GM19324 (cell line): ENCODE measurements around the gene MEIKIN.
A peak's percentile ranks its signal among the peaks of the same experiment; 100 is the strongest.

Experiments
- ATAC-seq: cut with Tn5 transposase; IDR thresholded peaks from one replicate; pipeline ENCODE4 v1.9.1; 2021; ENCODE audit warnings: mild to moderate bottlenecking, moderate library complexity; ENCODE audit not compliant: unreplicated experiment, low FRiP score

MEIKIN gene

DNA sequence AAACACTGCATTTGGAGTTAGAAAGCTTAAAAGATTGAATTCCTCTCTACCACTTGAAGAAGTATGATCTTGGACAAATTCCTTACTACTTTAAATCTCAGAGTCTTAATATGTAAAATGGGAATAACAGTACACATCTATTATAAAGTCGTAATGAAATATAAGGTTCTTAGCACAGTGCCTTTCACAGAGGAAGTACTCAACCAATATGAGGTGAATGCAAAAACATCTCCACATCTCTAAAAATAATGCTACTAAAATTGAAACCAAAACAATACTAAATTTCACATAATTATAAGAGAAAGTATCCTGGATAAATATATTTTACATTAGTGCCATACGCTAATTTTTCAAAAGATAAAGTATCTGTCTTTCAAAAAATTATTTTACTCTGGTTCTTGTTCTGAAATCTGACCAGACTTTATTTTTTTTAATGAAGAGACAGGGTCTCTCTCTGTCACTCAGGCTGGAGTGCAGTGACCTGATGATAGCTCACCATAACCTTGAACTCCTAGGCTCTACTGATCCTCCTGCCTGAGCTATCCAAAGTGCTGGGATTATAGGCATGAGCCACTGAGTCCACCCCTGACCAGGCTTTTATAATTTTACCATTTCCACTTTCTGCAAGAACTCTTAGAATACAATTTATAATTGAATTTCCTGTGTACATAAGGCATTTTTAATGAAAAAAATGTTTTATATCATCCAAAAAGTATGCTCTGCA, 127.3 kb downstream of the MEIKIN start:
- ATAC-seq: no peak

DNA sequence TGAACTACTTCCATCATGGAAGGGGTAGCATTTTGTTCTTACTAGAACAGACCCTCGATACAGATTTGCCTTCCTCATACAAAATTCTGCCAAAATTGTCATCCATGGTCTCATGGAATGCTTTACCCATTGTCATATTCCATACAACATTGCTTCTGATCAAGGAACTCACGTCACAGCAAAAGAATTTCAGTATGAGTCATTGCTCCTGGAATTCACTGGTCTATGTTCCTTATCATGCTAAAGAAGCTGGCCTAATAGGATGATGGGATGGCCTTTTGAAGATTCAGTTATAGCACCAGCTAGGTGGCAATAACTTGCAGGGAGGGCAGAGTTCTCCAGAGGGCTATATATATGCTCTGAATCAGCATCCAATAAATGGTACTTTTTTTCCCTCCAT, 130.5 kb downstream of the MEIKIN start:
- no peak for ATAC-seq

DNA sequence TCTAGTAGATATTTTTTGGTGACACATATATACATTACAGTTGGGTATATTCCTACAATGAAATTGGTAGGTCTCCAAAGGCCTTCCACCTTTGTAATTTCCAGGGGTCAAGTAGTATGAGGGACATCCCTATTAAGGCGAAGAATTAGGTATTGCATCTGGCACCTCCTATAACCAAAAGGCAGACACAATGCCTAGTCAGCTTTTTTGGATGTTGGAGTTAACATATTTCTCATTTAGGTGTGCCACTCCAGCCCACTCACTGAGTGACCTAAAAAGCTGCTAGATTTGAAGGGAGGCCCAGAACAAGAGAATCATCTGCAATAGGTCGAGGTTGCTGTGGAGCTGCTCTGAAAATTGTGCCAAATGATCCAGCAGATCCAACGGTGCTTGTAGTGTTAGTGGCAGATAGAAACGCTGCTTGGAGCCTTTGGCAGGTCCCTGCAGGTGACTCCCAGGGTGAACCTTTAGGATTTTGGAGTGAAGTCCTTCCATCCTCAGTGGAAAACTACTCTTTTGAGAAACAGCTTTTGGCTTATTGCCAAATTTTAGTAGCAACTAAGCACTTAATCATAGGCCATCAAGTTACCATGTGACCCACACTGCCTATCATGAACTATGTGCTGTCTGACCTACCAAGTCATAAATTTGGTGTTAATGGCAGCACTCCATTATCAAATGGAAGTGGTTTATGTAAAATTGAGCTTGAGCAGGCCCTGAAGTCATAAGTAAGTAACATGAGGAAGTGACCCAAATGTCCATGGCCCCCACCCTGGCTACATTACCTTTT, 132.9 kb downstream of the MEIKIN start:
- no peak for ATAC-seq

DNA sequence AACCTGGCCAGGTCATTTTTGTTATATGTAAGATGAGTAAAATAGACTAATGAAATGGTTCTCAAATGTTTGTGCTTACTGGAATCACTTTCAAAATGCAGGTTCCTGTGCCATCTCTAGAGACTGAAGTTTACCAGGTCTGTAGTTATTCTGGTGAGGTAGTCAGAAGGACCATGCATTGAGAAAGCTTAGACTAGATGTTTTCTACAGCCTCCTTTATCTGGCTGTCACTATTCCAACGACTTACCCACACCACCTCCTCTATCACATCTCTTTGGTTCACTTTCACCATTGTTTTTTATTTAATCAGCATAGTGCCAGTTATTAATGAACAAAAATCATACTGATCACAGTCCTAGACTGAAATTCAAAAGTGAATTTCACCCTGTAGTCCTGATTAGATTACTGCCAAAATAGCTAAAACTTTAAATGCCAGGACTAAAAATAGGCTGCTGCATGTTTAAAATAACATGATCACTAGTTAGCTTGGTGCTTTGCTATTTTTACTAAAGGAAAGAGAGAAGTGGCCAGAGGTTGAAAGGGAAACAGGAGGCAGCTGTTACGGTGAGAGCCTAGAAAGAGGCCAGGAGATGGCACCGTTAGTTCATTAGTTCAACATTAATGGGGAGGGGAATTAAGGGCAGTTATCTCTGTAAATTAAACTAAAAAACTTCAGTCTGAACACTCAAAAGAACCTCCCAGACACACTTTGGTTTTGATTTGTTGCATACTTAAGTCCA, 134.8 kb downstream of the MEIKIN start:
- no peak for ATAC-seq

DNA sequence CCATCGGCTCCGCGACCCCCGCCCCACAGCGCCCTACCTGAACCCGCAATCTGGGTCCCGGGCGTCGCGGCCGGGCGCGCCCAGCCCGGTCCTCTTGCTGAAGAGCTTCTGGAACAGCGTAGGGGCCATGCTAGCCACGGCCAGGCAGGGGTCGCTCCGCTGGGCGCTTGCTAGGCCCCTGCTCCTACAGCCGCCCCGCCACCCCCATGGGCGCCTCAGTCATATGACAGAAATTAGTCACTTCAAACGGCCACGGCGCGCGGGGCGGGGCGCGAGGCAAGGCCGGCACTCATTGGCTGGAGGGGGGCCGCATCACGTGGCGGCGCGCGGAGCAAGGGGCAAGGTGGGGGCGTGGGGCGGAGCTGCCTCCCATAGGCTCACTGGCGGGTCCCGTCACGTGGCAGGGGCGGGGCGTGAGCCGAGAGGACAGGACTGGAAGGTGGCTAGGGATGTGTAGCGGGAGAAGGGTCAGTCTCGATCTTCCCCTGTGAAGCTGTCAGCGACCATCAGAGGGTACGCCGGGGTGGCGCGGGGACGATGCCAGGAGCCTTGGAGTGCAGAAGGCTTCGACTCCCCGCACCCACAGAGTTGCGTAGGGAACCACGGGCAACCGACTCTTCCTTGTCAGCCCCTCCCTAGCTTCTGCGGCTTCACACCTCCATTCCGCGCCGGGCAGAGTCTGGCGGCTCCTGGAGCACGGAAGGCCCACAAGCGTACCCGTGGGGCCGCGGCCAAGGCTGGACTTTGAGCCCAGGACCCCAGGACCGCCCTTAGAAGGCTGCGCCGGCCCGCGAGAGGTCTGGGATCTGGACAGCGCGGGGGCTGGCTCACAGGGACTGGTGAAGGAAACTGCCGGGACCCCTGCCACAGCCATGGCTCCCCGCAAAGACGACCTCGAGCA, 148.4 kb downstream of the MEIKIN start, which contains the start of gene FNIP1:
Gene FNIP1, minus strand, starts transcription at position 225 of the 901 bp plus-strand sequence. Its CDS starts 96 bp downstream, at position 129.
- peak; percentile 98 for ATAC-seq

DNA sequence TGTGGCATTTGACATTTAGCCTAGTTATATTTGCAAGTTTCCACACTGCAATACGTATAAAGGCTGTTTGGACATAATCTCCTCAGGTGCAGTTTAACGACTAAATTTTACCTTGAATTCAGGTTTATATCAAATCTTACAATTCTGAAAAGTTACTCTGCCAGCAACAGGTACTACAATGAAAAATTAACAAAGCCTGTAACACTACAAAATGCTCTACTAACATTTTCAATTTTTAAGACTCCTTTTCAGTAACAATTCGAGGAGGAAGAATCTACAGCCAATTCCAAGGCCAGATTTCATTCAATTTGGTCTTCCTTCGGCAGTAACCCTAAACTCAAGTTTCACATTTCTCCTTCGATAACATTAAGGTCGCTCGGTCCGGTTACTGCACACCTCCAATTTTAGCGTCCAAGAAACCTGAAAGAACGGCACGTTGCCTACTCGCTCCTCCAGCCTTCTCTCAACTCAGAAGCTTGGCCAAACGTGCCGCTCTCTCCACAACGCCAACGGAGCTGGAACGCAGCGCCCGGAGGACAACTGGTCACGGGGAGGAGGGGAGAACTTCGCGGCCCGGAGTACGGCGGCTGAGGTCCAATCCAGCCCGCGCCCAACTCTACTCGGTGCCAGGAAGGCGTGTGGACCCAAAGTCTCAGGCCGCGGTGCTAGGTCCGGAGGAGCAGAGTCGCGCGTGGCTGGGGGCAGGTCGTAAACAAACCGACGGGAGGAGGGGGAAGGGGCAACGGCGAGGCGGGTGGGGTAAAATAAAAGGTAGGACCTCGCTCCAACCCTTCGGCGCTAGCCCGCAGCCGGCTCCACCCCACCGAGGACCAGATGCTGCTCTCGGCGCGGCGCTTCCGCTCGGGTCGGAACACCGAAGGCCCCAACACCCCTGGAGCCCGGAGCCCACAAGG, 149.3 kb downstream of the MEIKIN start:
- peak; percentile 17 for ATAC-seq

DNA sequence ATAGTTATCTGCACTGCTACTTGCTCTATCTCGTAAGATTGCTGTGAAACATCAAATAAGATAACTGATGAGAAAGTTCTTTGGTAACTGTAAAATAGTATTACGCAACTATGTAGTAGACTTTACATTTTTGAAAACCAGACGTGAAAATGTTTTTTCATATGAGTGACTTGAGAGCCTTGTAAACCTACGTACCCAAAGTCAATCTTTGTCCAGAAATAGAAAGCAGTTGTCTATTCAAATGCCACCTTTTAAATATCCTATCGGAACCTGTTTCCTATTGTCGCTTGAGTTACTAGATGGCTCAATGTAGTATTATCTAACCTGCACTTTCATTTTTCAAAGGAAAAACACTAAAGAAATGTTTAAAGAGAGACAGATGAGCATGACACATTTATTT, 150.2 kb downstream of the MEIKIN start:
- no peak for ATAC-seq

DNA sequence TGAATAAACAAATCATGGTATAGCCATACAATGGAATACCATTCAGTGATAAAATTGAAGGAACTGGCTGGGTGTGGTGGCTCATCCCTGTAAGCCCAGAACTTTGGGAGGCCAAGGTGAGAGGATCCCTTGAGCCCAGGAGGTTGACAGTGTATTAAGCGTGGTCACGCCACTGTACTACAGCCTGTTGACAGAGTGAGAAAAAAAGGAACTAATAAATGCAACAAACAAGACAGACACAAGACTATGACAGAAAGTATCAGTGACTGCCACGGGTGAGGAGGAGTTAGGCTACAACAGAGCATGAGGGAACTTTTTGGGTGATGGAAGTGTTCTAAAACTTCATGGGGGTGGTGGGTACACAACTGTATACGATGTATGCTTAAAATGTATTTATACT, 150.9 kb downstream of the MEIKIN start:
- ATAC-seq: no peak

DNA sequence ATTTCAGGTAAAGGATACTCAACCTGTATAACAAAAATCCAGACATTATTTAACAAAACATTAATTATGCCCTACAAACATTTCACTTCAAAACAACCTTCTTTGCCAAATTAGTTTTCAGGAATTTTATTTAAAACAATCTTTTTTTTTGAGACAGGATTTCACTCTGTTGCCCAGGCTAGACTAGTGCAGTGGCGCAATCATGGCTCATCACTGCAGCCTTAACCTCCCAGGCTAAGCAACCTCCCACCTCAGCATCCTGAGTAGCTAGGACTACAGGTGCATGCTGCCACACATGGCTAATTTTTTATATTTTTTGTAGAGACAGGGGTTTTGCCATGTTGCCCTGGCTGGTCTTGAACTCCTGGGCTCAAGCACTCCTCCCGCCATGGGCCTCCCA, 152.6 kb downstream of the MEIKIN start:
- no peak for ATAC-seq

DNA sequence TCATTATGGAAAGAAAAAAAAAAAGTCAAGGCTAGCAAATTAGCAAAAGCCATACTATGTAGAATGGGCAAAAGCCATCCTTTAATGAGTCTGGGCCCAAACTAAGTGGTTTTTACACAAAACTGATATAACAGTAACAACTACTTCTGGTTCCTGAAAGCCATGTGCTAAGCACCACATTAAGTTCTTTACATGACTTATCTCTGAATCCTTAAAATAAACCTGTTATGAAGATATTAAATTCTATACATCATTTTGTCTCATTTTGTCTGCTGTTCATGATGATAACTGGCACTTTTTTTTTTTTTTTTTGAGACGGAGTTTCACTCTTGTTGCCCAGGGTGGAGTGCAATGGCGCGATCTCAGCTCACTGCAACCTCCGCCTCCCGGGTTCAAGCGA, 153.6 kb downstream of the MEIKIN start:
- ATAC-seq: no peak

DNA sequence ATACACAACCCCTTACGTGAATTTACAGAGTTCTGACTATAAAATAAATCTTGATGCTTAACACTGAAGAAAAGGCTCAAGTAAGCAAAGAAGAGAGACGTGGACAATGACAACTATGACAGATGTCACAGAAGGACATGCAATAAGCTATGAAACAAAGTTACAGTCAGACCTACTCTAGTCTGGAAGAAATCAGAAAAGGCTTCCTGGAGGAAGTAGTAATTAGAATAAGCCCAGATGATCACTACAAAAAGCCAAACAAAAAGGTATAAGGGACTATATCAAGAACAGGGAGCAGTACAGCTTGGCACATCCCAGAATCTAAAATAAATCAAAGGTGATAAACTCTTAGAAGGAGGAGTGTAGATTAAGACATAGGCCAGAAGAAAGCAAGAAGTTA, 154.9 kb downstream of the MEIKIN start:
- no peak for ATAC-seq

DNA sequence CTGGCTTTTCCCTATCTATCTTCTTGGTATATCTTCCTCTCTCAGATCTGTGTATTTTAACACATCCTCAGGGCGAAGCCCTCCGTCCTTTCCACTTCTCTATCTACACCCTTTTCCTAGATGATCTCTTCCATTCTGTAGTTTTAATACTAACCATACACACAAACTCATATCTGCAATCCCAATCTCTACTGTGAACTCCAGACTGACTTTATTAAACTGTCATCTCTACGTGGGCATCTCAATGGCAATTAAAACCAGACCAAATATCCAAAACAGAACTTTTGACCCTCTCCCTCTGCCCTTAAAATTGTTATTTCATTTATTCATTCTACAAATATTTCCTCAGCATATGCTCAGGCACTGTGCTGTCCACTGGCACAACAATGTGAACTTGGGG, 155.7 kb downstream of the MEIKIN start:
- ATAC-seq: no peak

DNA sequence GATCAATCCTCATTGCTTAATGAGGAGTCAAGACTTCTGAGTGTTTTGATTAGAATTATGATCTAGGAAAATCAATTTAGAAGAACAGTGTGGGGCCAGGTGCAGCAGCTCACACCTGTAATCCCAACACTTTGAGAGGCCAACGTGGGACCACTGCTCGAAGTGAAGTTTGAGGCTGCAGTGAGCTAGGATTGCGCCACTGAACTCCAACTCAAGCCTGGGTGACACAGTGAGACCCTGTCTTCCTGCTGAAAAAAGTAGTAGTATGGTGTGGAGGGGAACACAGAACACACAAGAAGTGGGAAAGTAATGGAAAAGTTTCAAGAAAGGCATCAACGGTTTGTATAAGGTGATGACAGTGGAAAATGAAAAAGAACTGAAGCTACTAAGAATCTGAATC, 157.7 kb downstream of the MEIKIN start:
- ATAC-seq: no peak

DNA sequence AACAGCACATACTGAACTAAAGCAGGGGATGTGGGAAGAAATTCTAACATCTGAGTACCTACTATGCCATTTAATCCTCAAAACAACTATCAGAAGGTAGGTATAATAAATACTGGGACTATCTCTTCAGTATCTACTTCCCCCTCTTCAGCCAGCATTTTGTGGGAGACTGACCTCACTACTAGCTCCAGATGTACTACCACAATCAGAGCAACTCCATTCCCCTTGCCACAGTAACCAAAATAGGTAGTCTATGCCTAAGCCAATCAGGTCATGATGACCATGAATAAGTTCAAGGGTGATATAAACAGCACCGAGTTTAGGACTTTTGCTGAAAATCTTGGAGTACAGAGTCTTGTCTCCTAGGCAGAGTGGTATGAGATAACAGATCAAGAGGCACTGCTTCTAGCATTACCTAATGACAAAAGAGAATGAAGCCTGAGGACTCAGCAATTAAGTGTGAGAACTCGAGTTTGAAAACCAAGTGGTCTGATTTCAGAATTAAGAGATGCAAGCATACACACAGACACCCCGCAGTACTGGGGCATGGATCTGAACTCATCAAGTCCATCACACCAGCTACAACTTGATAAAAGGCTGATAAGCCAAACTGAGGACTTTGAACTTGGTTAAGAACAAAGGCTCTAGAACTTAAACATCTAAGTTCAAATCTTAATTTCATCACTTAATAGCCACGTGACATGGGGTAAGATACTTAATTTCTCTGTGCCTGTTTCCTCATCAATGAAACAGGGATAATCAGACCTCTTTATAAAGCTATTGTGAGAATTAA, 158.4 kb downstream of the MEIKIN start:
- ATAC-seq: no peak

DNA sequence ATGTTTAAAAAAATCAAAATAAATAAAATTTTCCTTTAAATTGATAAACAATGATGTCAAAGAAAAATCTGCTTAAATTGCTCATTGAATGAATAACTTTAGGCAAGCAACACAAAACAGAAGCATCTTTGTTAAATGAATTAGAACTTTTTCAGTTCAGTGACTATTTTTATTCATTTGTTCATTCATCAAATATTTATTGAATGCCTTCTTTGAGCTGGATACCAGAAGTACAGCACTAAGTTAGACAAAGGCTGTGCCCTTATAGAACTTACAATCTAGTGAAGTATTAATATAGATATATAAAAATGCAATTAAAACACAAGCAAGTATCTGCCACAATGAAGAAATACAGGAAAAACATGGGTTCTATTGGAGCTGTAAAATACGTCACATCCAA, 159.4 kb downstream of the MEIKIN start:
- no peak for ATAC-seq

DNA sequence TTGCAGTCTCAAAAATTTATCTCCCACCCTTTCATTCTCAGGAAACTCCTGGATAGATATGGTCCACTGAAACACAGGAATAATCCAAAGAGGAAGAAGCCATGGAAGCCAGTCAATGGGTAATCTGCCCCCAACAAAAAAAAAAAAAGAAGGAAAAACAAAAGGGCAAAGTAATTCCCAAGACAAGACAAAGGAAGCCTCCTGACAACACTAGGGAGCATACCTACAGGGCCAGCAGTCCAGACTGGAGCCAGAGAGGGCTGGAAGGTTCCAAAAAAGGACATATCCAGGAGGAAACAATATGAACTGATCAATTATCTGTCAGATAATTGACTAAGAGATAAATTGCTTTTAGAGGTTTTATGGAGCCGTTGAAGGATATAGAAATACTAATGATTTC, 161.6 kb downstream of the MEIKIN start:
- no peak for ATAC-seq

DNA sequence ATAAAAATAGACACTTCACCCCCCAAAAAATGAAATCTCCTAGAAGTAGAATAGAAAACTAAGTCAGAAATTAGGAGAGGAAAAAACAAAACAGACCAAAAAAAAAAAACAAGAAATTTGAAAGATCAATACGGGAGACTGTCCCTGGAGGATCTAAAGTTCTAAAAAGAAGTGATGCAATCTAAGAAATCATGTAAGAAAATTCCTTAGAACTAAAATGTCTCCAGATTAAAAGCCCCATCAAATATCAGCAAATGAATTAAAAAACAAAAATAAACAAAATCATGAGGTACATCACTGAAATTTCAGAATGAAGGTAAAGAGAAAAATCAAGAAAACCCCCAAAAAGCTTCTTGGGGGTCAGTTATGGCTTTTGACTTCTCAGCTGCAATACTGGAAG, 162.1 kb downstream of the MEIKIN start:
- ATAC-seq: no peak

DNA sequence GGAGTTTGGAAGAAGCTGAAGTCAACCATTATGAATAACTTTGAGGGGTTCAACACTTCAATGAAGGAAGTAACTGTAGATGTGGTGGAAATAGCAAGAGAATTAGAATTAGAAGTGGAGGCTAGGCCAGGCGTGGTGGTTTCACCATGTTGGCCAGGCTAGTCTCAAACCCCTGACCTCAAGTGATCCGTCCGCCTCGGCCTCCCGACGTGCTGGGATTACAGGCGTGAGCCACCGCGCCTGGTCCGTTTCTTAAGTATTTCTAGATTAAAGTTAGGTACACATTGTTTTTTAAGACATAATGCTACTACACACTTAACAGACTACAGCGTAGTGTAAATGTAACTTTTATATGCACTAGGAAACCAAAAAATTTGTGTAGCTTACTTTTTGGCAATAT, 162.7 kb downstream of the MEIKIN start:
- ATAC-seq: no peak
